Cardiac septum (tissue), 1 donor: Measurements from ENCODE around the gene RXFP1. TPM values are rescaled to one million over a fixed set of nuclear protein-coding genes. Genes with fewer than 3 reads are reported as not detected.

ENCODE experiments used
- DNase-seq: peaks from one replicate; pipeline ENCODE4 v3.0.0-alpha.2; 2020; ENCODE audit warnings: low spot score
- intact Hi-C: fragments of 100-400 bp; cut with DNase I; formaldehyde crosslinking; loops from one replicate; pipeline ENCODE4 v1.14.0; 2022
- long read RNA-seq: library from polyadenylated mRNA; unstranded; transcript quantifications from one replicate; pipeline ENCODE4 v2.0.0, GENCODE V29; 2021
- total RNA-seq: library from RNA; stranded (reverse); fragmentation: NEBNext Ultra II Directional; extraction: Animal tissue kit (Norgen Biotek cat#: 25700); gene quantifications from one replicate; pipeline ENCODE4 v1.2.1, GENCODE V29; 2021
- donor health status: DM: no; HTN: no; CAD: no.

RXFP1 gene
- total RNA-seq, result not detected
- long read RNA-seq, result 0 reads

DNA sequence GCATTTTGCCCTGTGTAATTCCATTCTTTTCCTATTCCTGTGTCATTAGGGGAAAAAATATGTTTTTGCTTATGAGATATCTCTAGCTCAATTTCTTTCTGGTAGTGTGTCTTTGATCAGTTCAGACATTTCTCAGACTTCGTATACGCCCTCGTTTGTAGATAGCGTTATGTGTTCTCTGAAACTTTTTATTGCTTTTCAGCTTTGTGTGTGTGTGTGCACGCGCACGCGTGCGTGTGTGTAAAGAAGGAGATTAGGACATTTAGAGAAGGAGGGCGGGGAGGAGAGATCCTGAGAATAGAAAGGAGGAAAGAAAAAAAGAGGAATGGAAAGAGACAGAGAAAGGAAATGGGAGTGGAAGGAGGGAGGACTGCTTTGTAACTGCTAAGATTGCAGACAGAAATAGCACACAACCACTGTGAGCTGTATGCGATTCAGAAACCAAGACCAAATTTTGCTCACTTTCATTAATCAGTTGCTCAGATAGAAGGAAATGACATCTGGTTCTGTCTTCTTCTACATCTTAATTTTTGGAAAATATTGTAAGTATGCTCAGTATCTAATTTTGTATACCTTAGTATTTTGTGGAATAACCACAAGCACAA, at the start of gene RXFP1:
Gene RXFP1, plus strand, starts transcription at position 399 of the 605 bp plus-strand sequence. Its CDS starts 95 bp downstream, at position 494.
- intact Hi-C loops, result no loop called here
- DNase-seq, result no peak

DNA sequence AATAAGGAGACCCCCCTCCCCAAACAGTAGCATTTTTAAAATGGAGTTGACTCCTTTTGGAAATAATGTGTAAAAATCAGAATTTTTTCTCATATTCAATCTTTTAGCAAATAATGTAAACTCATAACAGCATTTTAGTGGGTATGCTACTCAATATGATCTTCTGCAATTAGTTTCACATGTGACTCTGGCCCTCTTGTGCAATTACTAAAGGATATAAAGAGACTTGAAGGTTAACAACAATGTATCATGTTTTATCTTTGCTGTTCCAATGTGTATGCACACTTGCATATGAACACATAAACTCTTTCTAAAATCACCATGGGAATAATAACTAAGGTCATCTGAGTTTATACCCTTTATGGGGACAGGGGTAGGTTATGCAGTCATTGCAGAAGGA, 39.9 kb upstream of the RXFP1 start:
- no peak for DNase-seq
- intact Hi-C loops, result no loop called here

DNA sequence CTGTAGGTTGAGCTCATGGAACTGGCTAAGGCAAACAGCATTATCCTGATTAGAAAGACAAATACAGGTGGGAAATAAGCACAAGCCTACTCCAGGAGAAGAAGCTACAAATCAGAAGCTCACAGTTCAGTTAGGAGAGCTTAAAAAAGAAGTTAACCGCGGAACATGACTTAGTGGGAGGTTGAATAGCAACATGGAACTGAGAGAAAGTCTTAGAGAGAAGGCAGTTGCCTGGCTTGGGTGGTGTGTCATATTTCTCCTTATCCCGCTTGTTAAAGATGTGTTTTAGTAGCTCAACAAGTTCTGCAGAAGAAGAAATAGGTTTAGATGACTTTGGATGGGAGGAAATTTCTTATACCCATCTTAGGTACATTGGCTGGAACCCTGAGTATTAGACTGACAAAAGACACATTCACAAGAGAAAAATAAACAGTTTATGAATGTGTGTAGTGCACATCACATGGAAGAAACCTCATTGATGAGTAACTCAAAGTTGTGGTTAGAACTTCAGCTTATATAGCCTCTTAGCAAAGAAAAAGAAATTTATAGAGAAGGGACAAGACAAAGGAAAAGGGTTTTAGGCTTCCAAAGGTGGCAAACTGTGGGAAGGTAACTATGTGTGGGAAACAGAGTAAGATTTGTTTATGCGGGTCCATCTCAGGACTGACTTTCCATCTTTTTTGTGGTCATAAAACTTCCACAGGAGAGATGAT, 37.4 kb upstream of the RXFP1 start:
- DNase-seq, result no peak
- intact Hi-C loops, result no loop called here

DNA sequence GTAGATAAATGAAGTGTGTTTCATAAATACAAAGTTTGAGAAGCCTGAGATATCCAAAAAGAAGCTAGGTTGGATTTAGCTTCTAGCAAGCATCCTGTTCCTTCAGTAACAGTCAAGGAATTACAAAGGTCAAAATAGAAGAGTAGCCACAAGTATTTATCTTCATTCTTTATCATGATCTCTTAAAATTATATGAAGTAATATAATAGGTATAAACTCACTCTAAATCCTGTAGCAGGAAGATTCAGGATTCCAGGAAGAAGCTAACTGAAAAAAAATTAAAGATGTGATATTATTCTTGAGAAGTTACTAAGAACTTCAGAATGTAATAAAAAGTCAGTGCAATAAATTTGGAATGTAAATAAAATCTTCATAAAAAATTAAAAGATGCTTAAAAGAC, 31.1 kb upstream of the RXFP1 start:
- no peak for DNase-seq
- intact Hi-C loops, result no loop called here

DNA sequence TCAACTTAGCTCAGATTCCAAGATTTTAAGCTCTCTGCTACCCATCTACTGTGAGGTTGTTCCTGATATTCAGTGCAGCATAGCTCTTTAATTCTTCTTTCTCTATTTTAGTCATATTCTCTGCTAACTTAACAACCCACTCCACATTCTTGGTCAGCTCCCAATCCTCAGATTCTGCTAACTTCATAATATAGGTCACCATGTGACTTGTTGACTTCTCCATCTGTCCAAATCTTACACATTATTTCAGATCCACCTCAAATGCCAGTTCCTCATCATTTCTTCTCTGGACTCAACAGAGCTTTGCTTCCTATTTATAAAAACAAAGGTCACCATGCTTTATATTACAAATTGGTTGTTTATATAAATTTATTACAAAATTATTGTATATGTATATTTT, 29.3 kb upstream of the RXFP1 start:
- intact Hi-C loops, result no loop called here
- no peak for DNase-seq

DNA sequence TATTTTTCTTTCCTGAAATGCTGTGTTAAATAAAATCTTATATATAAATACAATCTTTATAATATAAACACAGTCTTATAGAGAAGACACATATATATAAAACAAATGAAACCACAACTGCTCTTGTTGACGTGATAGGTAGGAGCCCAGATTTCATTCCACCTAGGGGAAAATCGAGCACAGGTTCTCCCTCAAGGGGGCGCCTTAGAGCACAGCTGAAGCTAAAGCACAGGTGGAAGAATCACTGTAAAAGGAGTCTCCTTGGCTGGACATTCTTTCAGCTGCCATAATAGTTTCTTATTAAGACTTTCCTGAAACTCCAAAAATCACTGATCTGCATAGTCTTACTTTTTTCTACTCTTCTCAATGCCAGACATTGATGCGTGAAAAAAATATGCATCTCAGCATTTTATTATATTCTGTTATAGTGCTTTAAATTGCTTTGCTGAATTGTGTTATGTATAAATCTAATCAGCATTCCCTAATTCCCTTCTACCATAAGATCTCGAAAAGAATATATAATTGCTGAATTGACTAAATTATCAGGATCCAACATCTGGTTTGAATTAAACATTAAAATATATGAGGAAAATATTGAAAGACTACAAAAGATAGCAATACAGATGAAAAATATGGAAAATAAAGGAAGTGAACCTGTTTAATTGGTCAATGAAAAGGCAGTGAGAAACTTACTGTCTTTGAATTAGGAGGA, 25.5 kb upstream of the RXFP1 start:
- DNase-seq, result no peak
- intact Hi-C loops, result no loop called here

DNA sequence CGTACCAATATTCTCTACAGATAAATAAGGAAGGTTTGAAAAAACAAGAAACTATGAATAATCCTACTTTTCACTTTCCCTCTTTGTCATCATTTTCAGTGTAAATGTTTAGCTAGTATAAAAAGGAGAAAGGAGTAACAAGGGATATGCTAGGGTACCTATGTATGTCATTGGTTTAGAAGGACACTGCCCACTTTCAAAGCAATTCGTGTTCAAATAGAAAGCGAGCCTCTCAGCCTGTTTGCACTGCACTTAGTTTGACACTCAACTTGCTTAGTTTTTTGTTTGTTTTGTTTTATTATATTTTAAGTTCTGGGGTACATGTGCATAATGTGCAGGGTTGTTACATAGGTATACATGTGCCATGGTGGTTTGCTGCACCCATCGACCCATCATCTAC, 21.6 kb upstream of the RXFP1 start:
- DNase-seq, result no peak
- intact Hi-C loops, result no loop called here

DNA sequence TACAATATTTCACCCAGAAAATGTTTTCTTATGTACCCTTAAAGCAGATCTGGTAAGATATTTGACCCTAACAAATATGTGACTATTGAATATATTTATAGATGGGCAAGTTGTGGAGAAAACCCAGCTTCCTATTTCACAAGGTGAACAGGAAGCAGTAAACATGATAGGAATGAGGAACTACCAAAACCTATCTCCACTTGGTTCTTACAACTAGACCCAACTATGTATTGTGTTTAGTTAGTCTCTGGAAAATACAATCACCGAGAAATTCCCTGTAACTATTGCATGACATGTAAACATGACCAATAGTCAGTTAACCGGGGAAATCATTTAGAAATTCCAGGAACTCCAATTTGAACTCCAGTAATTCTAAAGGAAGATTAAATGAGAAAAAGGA, 8.4 kb upstream of the RXFP1 start:
- no peak for DNase-seq
- intact Hi-C loops, result no loop called here

DNA sequence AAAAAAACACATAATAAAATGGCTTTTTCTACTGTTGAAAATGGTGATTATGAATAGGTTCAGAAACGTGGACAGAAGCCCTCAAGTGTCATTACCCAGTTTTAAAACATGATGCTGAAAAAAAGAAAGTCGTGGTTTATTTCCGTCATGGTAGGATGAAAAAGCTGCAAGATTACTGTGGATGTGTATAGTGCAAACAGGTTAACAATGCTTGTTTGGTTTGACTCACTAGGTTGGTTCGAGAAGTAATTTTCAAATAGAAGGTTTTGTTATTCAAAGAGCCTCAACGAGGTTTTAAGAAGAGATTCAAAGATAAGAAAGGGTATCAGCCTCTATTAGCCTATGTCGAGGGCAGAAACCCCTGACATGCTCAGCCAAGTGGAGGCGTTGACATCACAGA, 2.5 kb upstream of the RXFP1 start:
- no peak for DNase-seq
- intact Hi-C loops, result no loop called here

DNA sequence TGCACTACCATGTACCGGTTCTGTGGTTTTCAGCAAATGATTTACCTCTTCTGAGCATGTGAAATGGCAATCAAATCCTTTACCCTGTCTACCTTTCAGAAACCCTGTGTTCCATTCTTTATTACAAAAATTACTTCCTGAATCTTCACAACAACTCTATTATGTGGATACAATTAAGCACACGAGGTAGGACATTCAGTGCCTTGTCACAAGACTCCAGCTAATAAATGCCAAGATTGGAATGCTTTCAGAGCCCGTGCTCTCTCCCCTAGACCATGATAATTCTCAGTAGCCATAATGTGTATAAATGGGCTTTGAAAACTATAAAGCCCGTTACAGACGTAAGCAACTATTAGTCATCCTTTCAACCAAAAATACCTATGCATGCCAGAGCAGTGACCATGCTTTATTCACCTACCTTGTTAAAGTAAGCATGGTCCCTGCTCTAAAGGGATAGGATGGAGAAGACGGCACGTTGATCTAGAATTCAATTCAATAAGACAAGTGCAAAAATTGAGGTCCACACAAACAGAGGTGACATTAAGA, 2.4 kb downstream of the RXFP1 start:
- intact Hi-C loops, result no loop called here
- DNase-seq, result no peak

DNA sequence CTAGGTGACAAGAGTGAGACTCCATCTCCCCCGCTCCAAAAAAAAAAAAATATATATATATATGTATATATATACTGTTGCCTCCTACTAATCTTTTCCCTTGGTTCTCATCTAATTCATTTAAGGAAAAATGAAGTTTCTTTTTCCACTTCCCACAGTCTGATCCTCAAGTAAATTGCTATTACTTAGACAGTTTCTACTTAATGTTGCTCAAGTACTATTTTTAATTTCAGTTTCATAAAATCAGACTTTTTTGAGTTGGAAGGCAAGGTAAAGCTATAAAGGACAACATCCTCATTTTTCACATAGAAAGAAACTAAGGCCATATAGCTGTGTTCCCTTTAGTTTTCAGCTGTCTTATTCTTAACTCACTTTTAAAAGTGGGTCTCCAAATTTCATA, 5.8 kb downstream of the RXFP1 start:
- intact Hi-C loops, result no loop called here

DNA sequence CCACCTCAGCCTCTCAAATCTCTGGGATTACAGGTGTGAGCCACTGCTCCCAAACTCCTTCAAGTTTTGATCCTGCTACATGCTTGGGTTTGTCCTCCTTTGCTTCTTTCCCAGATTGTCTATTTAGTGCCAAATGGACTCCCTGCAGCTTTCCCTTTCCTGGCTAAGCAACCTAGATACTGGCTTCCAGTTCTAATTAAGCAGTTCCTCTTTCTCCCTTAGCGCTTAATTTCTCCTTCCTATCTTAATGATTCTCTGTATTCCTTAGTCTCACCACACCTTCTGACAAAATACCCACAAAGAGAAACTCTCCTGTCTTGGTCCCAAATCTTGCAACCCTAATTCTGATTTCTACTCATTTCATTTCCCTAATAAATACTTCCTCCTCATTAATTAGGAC, 7.8 kb downstream of the RXFP1 start:
- no peak for DNase-seq
- intact Hi-C loops, result no loop called here

More for the DNA sequence above, 5.8 kb downstream of the RXFP1 start:
- DNase-seq, result no peak

DNA sequence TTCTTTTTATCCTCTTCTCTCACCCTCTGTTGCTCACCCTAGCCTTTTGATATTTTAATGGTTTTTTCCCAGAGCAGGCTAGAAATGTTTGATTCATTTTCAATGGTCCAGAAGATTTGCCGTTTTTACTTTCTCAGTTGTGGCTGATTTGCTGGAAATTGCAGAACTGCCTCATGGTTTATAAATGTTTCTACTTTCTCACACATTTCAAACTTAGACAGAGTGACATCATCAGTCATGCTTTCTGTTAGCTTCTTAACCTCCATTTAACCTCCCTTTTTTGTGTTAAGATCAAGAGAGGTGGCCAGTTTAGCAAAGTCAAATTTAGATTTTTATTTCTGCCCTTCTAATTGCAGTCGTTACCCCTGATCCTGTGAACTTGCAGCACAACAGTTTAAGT, 8.7 kb downstream of the RXFP1 start:
- intact Hi-C loops, result no loop called here
- no peak for DNase-seq

DNA sequence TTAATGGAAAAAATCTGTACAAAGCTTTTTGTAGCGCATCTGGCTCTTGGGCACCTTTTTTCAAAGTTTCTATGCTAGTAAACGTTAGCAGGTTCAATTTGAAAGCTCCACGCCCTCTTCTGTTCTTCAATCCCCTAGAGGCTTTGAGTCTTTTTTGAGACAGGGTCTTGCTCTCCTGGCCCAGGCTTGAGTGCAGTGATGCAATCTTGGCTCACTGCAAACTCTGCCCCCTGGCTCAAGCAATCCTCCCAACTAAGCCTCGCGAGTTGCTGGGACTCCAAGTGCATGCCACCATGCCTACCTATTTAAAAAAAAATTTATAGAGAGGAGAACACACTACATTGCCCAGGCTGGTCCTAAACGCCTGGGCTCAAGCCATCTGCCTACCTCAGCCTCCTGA, 9.2 kb downstream of the RXFP1 start:
- no peak for DNase-seq
- intact Hi-C loops, result no loop called here

DNA sequence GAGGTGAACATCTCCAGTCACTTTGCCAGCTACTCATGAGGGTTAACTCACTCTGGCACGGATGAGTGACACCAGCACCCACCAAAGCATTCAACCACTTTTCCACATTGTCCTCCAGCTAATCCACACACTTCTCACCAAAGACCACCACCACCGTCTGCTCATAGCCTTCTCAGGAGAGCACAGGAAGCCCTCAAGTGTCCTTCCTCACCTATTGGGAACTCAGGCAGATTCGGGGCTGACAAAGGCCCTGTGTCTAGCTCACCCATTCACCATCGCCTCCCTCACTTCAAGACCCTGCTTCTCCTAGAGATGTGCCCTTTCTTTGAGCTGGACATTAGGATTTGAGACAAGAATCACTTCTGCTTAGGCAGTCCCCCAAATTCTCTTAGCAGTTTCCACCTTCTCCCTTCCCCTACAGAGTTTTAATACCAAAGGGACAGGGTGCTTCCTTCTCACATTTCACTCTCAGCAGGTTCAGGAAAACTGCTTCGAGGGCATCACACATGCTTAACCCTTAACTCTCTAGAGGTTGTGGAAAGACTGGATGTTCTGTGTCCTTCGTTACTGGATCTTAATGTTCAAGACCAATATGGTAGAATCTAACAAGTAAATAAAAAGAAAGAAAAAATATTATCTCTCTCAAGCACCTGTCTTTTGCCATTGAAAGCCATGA, 11.0 kb downstream of the RXFP1 start:
- no peak for DNase-seq
- intact Hi-C loops, result no loop called here

DNA sequence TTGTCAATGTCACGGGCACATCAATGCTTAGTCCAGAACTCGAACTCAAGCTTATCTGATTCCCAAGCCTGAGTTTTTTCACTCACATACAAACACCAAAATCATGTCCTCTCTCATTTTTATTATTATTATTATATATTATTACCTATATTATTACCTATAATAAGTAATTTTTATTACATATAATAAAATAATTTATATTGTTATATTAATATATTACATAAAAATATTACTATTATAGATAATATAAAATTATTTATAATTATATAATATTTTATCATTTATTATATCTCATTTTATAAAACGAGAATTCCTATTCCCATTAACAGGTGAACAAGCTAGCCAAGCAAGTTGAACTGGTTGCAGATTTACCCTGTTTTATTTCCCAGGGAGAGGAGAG, 13.0 kb downstream of the RXFP1 start:
- intact Hi-C loops, result no loop called here
- no peak for DNase-seq

DNA sequence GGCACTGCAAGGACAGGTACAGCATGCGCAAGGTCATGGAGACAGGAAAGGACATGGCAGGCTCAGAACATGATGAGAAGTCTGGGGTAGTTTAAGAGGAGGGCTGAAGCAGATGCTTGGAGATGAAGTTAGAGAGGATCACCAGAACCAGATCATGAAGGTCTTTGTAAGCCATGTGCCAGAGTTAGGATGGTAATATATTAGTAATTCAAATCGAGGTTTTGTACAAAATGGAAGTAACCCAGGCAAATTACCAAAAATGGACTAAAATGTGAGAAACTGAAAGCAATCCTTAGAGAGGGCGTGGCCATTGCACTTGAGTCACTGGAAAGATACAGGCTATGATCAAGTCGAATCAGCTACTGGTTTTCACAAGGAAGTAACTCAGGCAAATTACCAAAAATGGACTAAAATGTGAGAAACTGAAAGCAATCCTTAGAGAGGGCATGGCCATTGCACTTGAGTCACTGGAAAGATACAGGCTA, 13.5 kb downstream of the RXFP1 start:
- intact Hi-C loops, result no loop called here
- no peak for DNase-seq

DNA sequence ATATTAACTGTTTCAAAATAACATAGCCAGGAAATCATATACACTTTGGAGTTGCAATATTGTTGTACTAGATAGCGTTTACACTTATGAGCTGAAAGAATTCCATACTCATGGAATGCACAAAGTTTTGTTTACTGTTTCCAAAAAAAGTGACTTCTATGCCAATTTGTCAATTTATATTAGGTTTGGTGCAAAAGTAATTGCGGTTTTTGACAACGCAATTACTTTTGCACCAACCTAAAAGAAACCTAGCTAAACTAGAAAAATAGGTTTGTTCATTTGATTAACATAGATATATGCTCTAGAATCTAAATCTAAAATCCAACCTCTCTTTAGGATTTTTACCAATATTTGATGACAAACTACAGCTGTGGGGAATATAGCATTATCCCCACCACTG, 15.2 kb downstream of the RXFP1 start:
- no peak for DNase-seq
- intact Hi-C loops, result no loop called here

DNA sequence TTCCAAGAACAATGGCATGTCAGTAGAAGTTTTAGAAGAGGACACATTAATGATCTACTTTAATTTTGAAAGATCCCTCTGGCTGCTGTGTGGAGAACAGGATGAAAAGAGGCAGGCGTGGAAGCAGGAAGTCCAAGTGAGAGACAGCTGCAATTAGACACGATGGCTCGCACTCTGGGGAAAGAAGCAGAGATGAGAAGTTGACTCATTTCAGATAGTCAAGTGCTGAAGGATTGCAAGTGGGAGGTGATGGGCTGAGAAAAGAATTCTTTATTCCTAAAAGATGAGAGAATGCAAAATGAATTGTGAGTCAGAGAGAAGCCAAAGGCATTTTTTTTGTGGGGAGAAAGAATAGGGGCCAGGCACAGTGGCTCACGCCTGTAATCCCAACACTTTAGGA, 16.5 kb downstream of the RXFP1 start:
- DNase-seq, result no peak
- intact Hi-C loops, result no loop called here

DNA sequence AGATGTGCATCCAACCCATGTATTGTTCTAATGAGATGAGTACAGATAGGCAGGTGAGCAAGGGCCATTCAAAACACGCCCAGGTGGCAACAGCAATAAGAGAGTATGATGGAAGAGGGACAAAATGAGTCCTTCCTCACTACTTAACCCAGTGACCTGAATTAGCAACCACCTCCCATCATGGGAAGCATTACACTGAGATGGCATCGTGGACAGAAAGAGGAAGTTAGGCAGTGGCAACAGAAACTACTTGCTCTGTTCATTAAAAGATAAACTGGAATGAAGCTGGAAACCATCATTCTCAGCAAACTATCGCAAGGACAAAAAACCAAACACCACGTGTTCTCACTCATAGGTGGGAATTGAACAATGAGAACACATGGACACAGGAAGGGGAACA, 17.2 kb downstream of the RXFP1 start:
- intact Hi-C loops, result no loop called here
- no peak for DNase-seq
